Endothelial cell of umbilical vein (primary cell): ENCODE data around the gene KSR1. TPM values are rescaled to one million over a fixed set of nuclear protein-coding genes. Genes with fewer than 3 reads are reported as not detected.

Source experiments
- BruUV-seq: library from RNA; stranded (reverse); fragments of 400-500 nt; replicated peaks from 2 replicates; lab custom pipeline; 2021; lab: Mats Ljungman, UMichigan
- CTCF ChIA-PET: fragments of 300-600, 350-600 bp; sonication (Branson Sonifier 250); formaldehyde crosslinking; loops from one replicate; lab custom pipeline; 2021; ENCODE audit warnings: antibody characterized with exemption, inconsistent platforms; lab: Charles Lee
- POLR2A ChIA-PET: fragments of 300-600, 350-600 bp; sonication (Branson Sonifier 250); formaldehyde crosslinking; loops from one replicate; lab custom pipeline; 2021; ENCODE audit warnings: antibody characterized with exemption, inconsistent platforms; lab: Charles Lee
- DNase-seq: peaks from one replicate; pipeline ENCODE4 v3.0.0-alpha.2; 2011; ENCODE audit warnings: low read depth, low spot score
- FAIRE-seq: peaks from 2 replicates; lab custom pipeline; 2011; peaks lifted over from hg19 to GRCh38; lab: Jason Lieb, UNC
- H2AFZ ChIP-seq: 2 replicates; pipeline ENCODE4 v1.6.0; 2012; ENCODE audit warnings: low read depth, low read length, control low read depth, inconsistent platforms
- H3K27ac ChIP-seq: 2 replicates; pipeline ENCODE4 v1.5.1; 2011; ENCODE audit warnings: low read depth, mild to moderate bottlenecking, control low read depth, low read length, moderate library complexity; ENCODE audit not compliant: insufficient read depth
- H3K27me3 ChIP-seq, 2 experiments: 2 replicates each; pipeline versions ENCODE4 v1.6.0 to v1.6.1; 2011; ENCODE audit warnings: low read length in 2 of 2, mixed read lengths in 1 of 2; ENCODE audit not compliant: control insufficient read depth in 2 of 2, insufficient read depth in 2 of 2
- H3K36me3 ChIP-seq, 2 experiments: 2 replicates in 1 of 2; 3 replicates in 1 of 2; pipeline ENCODE4 v1.5.1; 2011; ENCODE audit warnings: low read length in 2 of 2, mild to moderate bottlenecking in 1 of 2, moderate library complexity in 1 of 2; ENCODE audit not compliant: control insufficient read depth in 2 of 2, insufficient read depth in 2 of 2; ENCODE audit errors: extremely low read depth in 1 of 2
- H3K4me1 ChIP-seq: 3 replicates; pipeline ENCODE4 v1.5.1; 2011; ENCODE audit warnings: mild to moderate bottlenecking, low read length; ENCODE audit not compliant: control insufficient read depth, insufficient read depth; ENCODE audit errors: extremely low read depth
- H3K4me2 ChIP-seq: 2 replicates; pipeline ENCODE4 v1.6.1; 2011; ENCODE audit warnings: low read length, control low read depth, mixed read lengths; ENCODE audit not compliant: insufficient read depth
- H3K4me3 ChIP-seq, 3 experiments: fragments of 200-600 bp in 1 of 3; sonication (generic), shearing (Covaris generic) in 1 of 3; replicated peaks in 1 of 3; 2 replicates each; pipeline ENCODE4 v1.5.1; 2011 to 2016; ENCODE audit warnings: control low read depth in 3 of 3, low read length in 3 of 3, mild to moderate bottlenecking in 2 of 3, inconsistent platforms in 1 of 3, low read depth in 1 of 3, moderate library complexity in 1 of 3; ENCODE audit not compliant: insufficient read depth in 1 of 3
- H3K79me2 ChIP-seq: 2 replicates; pipeline ENCODE4 v1.6.0; 2012; ENCODE audit warnings: low read length, inconsistent platforms; ENCODE audit not compliant: control insufficient read depth, insufficient read depth
- H3K9ac ChIP-seq: replicated peaks from 2 replicates; pipeline ENCODE3; 2011; ENCODE audit warnings: low read length, control low read depth; ENCODE audit not compliant: insufficient read depth; ENCODE audit errors: extremely low read depth
- H3K9me1 ChIP-seq: replicated peaks from 3 replicates; pipeline ENCODE4 v1.6.0; 2011; ENCODE audit warnings: mild to moderate bottlenecking, low read length; ENCODE audit not compliant: control insufficient read depth, insufficient read depth; ENCODE audit errors: extremely low read depth
- H3K9me3 ChIP-seq: replicated peaks from 2 replicates; pipeline ENCODE4 v1.5.1; 2012; ENCODE audit warnings: low read length, inconsistent platforms; ENCODE audit not compliant: control insufficient read depth, insufficient read depth
- H4K20me1 ChIP-seq: replicated peaks from 2 replicates; pipeline ENCODE3; 2011; ENCODE audit warnings: mild to moderate bottlenecking, low read length; ENCODE audit not compliant: control insufficient read depth, insufficient read depth; ENCODE audit errors: extremely low read depth
- EZH2 ChIP-seq: IDR thresholded peaks from 2 replicates; pipeline ENCODE4 v1.6.1; 2012; ENCODE audit warnings: borderline replicate concordance, low read depth, mild to moderate bottlenecking, moderate library complexity, low read length, inconsistent platforms; ENCODE audit not compliant: severe bottlenecking
- FOS ChIP-seq: IDR thresholded peaks from 2 replicates; pipeline ENCODE4 v1.6.1; 2011; ENCODE audit warnings: mild to moderate bottlenecking, low read length, moderate library complexity, borderline replicate concordance; ENCODE audit not compliant: insufficient read depth
- GATA2 ChIP-seq: IDR thresholded peaks from 2 replicates; pipeline ENCODE4 v1.7.0; 2011; ENCODE audit warnings: low read depth, mild to moderate bottlenecking, moderate library complexity, mixed read lengths, low read length; ENCODE audit not compliant: insufficient read length, insufficient read depth
- JUN ChIP-seq: IDR thresholded peaks from 2 replicates; pipeline ENCODE4 v1.6.1; 2011; ENCODE audit warnings: borderline replicate concordance, low read depth; ENCODE audit not compliant: insufficient read length, insufficient read depth
- POLR2A ChIP-seq: IDR thresholded peaks from 2 replicates; pipeline ENCODE4 v1.6.1; 2012; ENCODE audit warnings: low read depth, mild to moderate bottlenecking, control low read depth, low read length
- dilution Hi-C: fragments of 300-500 bp; cut with MboI; formaldehyde crosslinking; loops from one replicate; pipeline ENCODE4 v1.15.0; 2019; ENCODE audit warnings: low sequenced_read_pairs; ENCODE audit not compliant: extremely low pct_ligation_motif_present
- intact Hi-C: fragments of 100-400 bp; cut with micrococcal nuclease; formaldehyde crosslinking; loops from one replicate; pipeline ENCODE4 v1.10.0; 2022
- polyA plus RNA-seq, 4 experiments: library from polyadenylated mRNA; depleted of rRNA in 3 of 4; stranded (reverse) in 3 of 4; unstranded in 1 of 4; fragments of >200 nt; gene quantifications; 2 replicates each; pipeline versions ENCODE4 v1.2.1 to v1.2.3, GENCODE V29; 2011 to 2012; ENCODE audit warnings: missing spikeins in 1 of 4
- total RNA-seq: library from RNA; stranded (reverse); gene quantifications from 2 replicates; pipeline ENCODE4 v1.2.3, GENCODE V29; 2021
- TF ChIP-seq, protein P1 (sequence below), 2 donors: IDR thresholded peaks; 1 replicate in 1 of 2; 2 replicates in 1 of 2; pipeline ENCODE4 v1.5.1; 2011; ENCODE audit warnings: low read length in 2 of 2, mild to moderate bottlenecking in 2 of 2, moderate library complexity in 2 of 2, control low read depth in 1 of 2, inconsistent platforms in 1 of 2, low read depth in 1 of 2; ENCODE audit not compliant: insufficient read depth in 1 of 2; ENCODE audit errors: extremely low read depth in 1 of 2

Gene KSR1
- total and polyA plus RNA-seq, 2 donors (not counting 3 experiments of a cell fraction or from before 2014, with no cell fraction given): 35.4 to 80.2 TPM

DNA sequence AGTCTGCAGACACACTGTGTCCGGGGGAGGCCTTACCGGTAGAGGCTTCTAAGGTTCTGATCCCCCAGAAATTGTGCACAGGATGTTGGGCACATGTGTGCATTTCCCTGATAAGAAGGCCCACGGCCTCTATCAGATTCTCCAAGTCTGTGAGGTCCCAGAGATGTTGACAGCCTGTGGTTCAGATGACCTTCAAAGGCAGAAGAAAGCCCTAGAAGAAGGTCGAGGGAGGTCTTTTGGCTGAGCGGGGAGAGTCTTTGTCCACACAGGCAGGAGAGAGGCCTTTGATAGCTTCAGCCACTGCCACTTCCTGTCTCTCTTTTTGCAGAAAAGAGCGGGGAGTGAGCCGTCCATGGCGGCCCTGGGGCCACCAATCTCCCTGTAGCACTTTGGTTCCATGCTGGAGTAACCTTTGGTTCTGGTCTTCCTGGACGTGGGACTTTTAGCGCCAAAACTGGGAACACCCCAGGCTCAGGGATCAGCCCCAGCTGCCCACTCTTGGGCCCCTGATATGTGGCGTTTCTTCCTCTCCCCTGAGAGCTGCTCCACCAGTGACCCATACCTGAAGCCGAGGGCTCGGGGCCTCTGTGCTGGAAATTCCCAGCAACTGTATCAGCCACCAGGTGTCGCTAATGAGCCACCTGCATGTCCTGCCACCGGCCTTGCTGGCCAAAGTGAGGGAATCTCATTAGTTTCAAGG, 146.6 kb downstream of the KSR1 start:
- CTCF ChIA-PET: interaction anchor here (1.0 to 10.3 kb wide), 18 partner anchors 11 to 406 kb away, joined by 3 to 150 read pairs (median 4); no protein-coding TSS in a partner anchor
- Histone ChIP-seq H2AFZ (no peak overlapping the region), H3K27ac (peak overlapping the region; percentile 4), H3K4me3 (no peak overlapping the region), H3K9ac (no peak overlapping the region), H3K4me2 (no peak overlapping the region), H3K79me2 (no peaks in the 10 kb centered on the region), H3K9me3 (no peaks in the 10 kb centered on the region), H3K4me1 (peaks cover 14% of the 10 kb centered on the region), H4K20me1 (no peaks in the 10 kb centered on the region), H3K36me3 (peaks cover 16 to 38% of the 10 kb centered on the region in 2 experiments), H3K27me3 (no peaks in the 10 kb centered on the region), H3K9me1 (no peaks in the 10 kb centered on the region)
- intact Hi-C loops (loop anchor here (1.0 kb wide), 1 partner anchor 48 kb away; no protein-coding TSS in a partner anchor), dilution Hi-C loops (no loop called here)
- TF ChIP-seq FOS (no peak), JUN (no peak), EZH2 (no peak), GATA2 (no peak), POLR2A (no peak)
- TF ChIP-seq, protein P1, sequence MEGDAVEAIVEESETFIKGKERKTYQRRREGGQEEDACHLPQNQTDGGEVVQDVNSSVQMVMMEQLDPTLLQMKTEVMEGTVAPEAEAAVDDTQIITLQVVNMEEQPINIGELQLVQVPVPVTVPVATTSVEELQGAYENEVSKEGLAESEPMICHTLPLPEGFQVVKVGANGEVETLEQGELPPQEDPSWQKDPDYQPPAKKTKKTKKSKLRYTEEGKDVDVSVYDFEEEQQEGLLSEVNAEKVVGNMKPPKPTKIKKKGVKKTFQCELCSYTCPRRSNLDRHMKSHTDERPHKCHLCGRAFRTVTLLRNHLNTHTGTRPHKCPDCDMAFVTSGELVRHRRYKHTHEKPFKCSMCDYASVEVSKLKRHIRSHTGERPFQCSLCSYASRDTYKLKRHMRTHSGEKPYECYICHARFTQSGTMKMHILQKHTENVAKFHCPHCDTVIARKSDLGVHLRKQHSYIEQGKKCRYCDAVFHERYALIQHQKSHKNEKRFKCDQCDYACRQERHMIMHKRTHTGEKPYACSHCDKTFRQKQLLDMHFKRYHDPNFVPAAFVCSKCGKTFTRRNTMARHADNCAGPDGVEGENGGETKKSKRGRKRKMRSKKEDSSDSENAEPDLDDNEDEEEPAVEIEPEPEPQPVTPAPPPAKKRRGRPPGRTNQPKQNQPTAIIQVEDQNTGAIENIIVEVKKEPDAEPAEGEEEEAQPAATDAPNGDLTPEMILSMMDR (IDR thresholded peaks at IDR 0.05; ENCODE audit: extremely low read depth in 1 of 2, insufficient read depth in 1 of 2, low read depth in 1 of 2, low read length in 2 of 2): peak; percentile 92 to 95
- FAIRE-seq: peak; percentile 73
- no TSS peak for BruUV-seq
- peak; percentile 67 for DNase-seq
- POLR2A ChIA-PET: no interaction called here
